HepG2 (cell line): ENCODE data around the gene SFT2D1. TPM values are rescaled to one million over a fixed set of nuclear protein-coding genes. Genes with fewer than 3 reads are reported as not detected.
A peak's percentile ranks its signal among the peaks of the same experiment; 100 is the strongest.

Source experiments
- ARID2 ChIP-seq: sonication (generic); formaldehyde crosslinking; IDR thresholded peaks from 2 replicates; pipeline ENCODE4 v1.8.1; 2022; ENCODE audit warnings: mild to moderate bottlenecking, missing genetic modification reagents, borderline replicate concordance
- ESRRA ChIP-seq: sonication (generic); formaldehyde crosslinking; IDR thresholded peaks from 2 replicates; pipeline ENCODE4 v1.5.1; 2020; ENCODE audit warnings: mild to moderate bottlenecking, low read depth, missing genetic modification reagents
- GATAD2A ChIP-seq: IDR thresholded peaks from 2 replicates; pipeline ENCODE4 v1.6.1; 2016
- HNF1A ChIP-seq, 2 experiments: sonication (generic) in 1 of 2; formaldehyde crosslinking in 1 of 2; IDR thresholded peaks; 2 replicates each; pipeline versions ENCODE4 v1.4.0 to v1.6.1; 2016 to 2020; ENCODE audit warnings: borderline replicate concordance in 1 of 2, low read depth in 1 of 2, mild to moderate bottlenecking in 1 of 2, missing genetic modification reagents in 1 of 2
- KAT2B ChIP-seq: fragments of 150-350 bp; IDR thresholded peaks from 2 replicates; pipeline ENCODE4 v1.6.1; 2014; ENCODE audit warnings: low read depth, low read length, borderline replicate concordance
- KDM1A ChIP-seq: IDR thresholded peaks from 2 replicates; pipeline ENCODE4 v1.6.1; 2016; ENCODE audit warnings: missing compliant biosample characterization
- ONECUT2 ChIP-seq: sonication (generic); formaldehyde crosslinking; IDR thresholded peaks from 2 replicates; pipeline ENCODE4 v1.4.0; 2020; ENCODE audit warnings: missing genetic modification reagents
- PPARG ChIP-seq: conservative IDR thresholded peaks from 2 replicates; pipeline ENCODE4 v1.6.1; 2016; ENCODE audit warnings: missing biosample characterization, missing genetic modification reagents
- RXRB ChIP-seq: IDR thresholded peaks from 2 replicates; pipeline ENCODE4 v1.6.1; 2016; ENCODE audit warnings: borderline replicate concordance, missing genetic modification reagents, missing compliant biosample characterization
- SKI ChIP-seq: fragments of 450-650 bp; IDR thresholded peaks from one replicate; pipeline ENCODE4 v1.6.1; 2018; ENCODE audit warnings: mild to moderate bottlenecking; ENCODE audit not compliant: partially characterized antibody
- ZBTB38 ChIP-seq: sonication (generic); formaldehyde crosslinking; IDR thresholded peaks from 2 replicates; pipeline ENCODE4 v1.5.1; 2020; ENCODE audit warnings: mild to moderate bottlenecking, missing genetic modification reagents
- ZBTB7A ChIP-seq: sonication (generic); formaldehyde crosslinking; IDR thresholded peaks from 2 replicates; pipeline ENCODE4 v1.8.0; 2022; ENCODE audit warnings: mild to moderate bottlenecking, missing genetic modification reagents
- ZNF609 ChIP-seq: sonication (generic); formaldehyde crosslinking; IDR thresholded peaks from 2 replicates; pipeline ENCODE4 v1.4.0; 2020; ENCODE audit warnings: mild to moderate bottlenecking, missing genetic modification reagents, borderline replicate concordance
- ZNF644 ChIP-seq: IDR thresholded peaks from 2 replicates; pipeline ENCODE4 v1.6.1; 2016; ENCODE audit warnings: low read depth
- ZNF891 ChIP-seq: sonication (generic); formaldehyde crosslinking; IDR thresholded peaks from 2 replicates; pipeline ENCODE4 v1.5.0; 2020; ENCODE audit warnings: mild to moderate bottlenecking, missing genetic modification reagents
- polyA plus RNA-seq, 8 experiments: library from polyadenylated mRNA; depleted of rRNA in 3 of 8; stranded (reverse) in 7 of 8; unstranded in 1 of 8; fragments of >200 nt; fragmentation: Illumina TruSeq in 4 of 8; extraction: Trizol in 4 of 8; gene quantifications; 2 replicates each; pipeline versions ENCODE4 v1.2.1 to v1.2.3, GENCODE V29; 2011 to 2016; ENCODE audit warnings: low read depth in 4 of 8, missing spikeins in 1 of 8, mixed read lengths in 1 of 8; ENCODE audit not compliant: insufficient read depth in 1 of 8
- total RNA-seq, 5 experiments: library from RNA; depleted of rRNA; stranded (reverse); fragments of >200 nt; fragmentation: Illumina TruSeq; extraction: Trizol; gene quantifications; 2 replicates each; pipeline ENCODE4 v1.2.3, GENCODE V29; 2016; ENCODE audit warnings: low read depth in 1 of 5
- TF ChIP-seq, protein P1 (sequence below): sonication (generic); formaldehyde crosslinking; conservative IDR thresholded peaks from 2 replicates; pipeline ENCODE4 v1.4.0; 2020; ENCODE audit warnings: mild to moderate bottlenecking, missing genetic modification reagents, moderate library complexity

Gene SFT2D1
- total and polyA plus RNA-seq, 2 of the 13 experiments (the other 11 are each of a cell fraction or from before 2014, with no cell fraction given): 115 to 147 TPM

DNA sequence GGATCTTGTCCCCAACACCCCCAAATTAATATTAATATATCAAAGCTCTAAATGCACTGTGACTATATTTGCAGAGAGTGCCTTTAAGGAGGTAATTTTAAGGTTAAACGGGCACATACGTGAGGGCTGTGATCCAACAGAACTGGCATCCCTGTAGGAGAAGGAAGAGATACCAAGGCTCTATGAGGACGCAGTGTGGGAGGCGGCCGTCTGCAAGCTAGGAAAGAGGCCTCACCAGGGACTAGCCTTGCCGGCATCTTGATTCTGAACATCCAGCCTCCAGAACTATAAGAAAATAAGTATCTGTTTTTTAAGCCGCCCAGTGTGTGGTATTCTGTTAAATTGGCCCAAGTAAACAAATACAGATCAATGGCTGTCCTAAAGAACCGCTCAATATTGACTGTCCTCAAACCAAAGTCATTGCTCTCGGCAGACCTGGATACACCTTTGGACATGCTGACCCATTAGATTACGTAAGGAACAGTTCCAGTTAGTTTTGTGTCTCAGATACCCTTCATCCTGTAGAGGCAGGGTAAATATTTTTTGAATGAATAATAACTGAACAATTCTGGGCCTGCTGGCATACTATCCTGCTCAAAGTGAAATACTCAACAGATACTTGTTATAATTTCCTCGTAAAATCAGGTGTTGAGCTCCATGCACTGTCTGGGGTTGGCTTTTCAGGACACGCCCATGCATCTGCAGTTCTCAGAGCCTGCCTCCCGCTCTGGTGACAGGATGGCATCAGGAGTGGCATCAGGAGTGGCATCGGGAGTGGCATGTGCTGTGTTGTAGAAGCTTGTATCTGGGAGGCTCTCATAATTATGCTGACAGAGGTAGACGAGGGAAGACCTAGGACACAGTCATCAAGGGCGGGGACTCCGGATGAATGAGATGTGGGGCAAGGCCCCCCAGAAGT lies 40.5 kb downstream of the SFT2D1 start (continued):
- peak; percentile 61; the same call in 1 of the 2 replicates for TF ChIP-seq ZNF609
- TF ChIP-seq HNF1A (IDR thresholded peaks at IDR 0.05; ENCODE audit: low read depth): no peak
- no peak for TF ChIP-seq HNF1A (CRISPR knock-in tag; IDR thresholded peaks at IDR 0.05; ENCODE audit: borderline replicate concordance)
- no peak for TF ChIP-seq ZNF891 (CRISPR knock-in tag)
- TF ChIP-seq ARID2 (CRISPR knock-in tag): no peak
- TF ChIP-seq GATAD2A (CRISPR knock-in tag): peak; percentile 71
- TF ChIP-seq ONECUT2 (CRISPR knock-in tag): peak; percentile 74
- TF ChIP-seq ZBTB38 (CRISPR knock-in tag): no peak
- TF ChIP-seq PPARG (CRISPR knock-in tag): peak; percentile 69; the same call in 1 of the 2 replicates
- TF ChIP-seq ESRRA (CRISPR knock-in tag): peak; percentile 59; the same call in 1 of the 2 replicates
- TF ChIP-seq ZNF644 (CRISPR knock-in tag): 0 out of 2 replicates have a peak, but pooled peaks have one; percentile 27
- peak; percentile 74 for TF ChIP-seq SKI
- no peak for TF ChIP-seq ZBTB7A (CRISPR knock-in tag)
- TF ChIP-seq, protein P1, sequence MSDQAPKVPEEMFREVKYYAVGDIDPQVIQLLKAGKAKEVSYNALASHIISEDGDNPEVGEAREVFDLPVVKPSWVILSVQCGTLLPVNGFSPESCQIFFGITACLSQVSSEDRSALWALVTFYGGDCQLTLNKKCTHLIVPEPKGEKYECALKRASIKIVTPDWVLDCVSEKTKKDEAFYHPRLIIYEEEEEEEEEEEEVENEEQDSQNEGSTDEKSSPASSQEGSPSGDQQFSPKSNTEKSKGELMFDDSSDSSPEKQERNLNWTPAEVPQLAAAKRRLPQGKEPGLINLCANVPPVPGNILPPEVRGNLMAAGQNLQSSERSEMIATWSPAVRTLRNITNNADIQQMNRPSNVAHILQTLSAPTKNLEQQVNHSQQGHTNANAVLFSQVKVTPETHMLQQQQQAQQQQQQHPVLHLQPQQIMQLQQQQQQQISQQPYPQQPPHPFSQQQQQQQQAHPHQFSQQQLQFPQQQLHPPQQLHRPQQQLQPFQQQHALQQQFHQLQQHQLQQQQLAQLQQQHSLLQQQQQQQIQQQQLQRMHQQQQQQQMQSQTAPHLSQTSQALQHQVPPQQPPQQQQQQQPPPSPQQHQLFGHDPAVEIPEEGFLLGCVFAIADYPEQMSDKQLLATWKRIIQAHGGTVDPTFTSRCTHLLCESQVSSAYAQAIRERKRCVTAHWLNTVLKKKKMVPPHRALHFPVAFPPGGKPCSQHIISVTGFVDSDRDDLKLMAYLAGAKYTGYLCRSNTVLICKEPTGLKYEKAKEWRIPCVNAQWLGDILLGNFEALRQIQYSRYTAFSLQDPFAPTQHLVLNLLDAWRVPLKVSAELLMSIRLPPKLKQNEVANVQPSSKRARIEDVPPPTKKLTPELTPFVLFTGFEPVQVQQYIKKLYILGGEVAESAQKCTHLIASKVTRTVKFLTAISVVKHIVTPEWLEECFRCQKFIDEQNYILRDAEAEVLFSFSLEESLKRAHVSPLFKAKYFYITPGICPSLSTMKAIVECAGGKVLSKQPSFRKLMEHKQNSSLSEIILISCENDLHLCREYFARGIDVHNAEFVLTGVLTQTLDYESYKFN: peak; percentile 85
- peak; percentile 81 for TF ChIP-seq KAT2B
- TF ChIP-seq RXRB (CRISPR knock-in tag): peak; percentile 78
- TF ChIP-seq KDM1A (CRISPR knock-in tag): no peak
